HepG2 (cell line): ENCODE data around the gene S1PR2. TPM values are rescaled to one million over a fixed set of nuclear protein-coding genes. Genes with fewer than 3 reads are reported as not detected.
A peak's percentile ranks its signal among the peaks of the same experiment; 100 is the strongest.

ENCODE experiments used
- REST ChIP-seq, 2 experiments: IDR thresholded peaks; 2 replicates each; pipeline ENCODE4 v1.6.1; 2011 to 2012; ENCODE audit warnings: low read length in 2 of 2, borderline replicate concordance in 1 of 2, low read depth in 1 of 2, mild to moderate bottlenecking in 1 of 2, moderate library complexity in 1 of 2
- ZBTB38 ChIP-seq: sonication (generic); formaldehyde crosslinking; IDR thresholded peaks from 2 replicates; pipeline ENCODE4 v1.5.1; 2020; ENCODE audit warnings: mild to moderate bottlenecking, missing genetic modification reagents
- ZHX2 ChIP-seq, 2 experiments: sonication (generic) in 1 of 2; formaldehyde crosslinking in 1 of 2; IDR thresholded peaks; 2 replicates each; pipeline versions ENCODE4 v1.6.1 to v1.9.0; 2014 to 2022; ENCODE audit warnings: antibody characterized with exemption in 1 of 2, borderline replicate concordance in 1 of 2, inconsistent platforms in 1 of 2, low read depth in 1 of 2, missing genetic modification reagents in 1 of 2
- polyA plus RNA-seq, 8 experiments: library from polyadenylated mRNA; depleted of rRNA in 3 of 8; stranded (reverse) in 7 of 8; unstranded in 1 of 8; fragments of >200 nt; fragmentation: Illumina TruSeq in 4 of 8; extraction: Trizol in 4 of 8; gene quantifications; 2 replicates each; pipeline versions ENCODE4 v1.2.1 to v1.2.3, GENCODE V29; 2011 to 2016; ENCODE audit warnings: low read depth in 4 of 8, missing spikeins in 1 of 8, mixed read lengths in 1 of 8; ENCODE audit not compliant: insufficient read depth in 1 of 8
- total RNA-seq, 5 experiments: library from RNA; depleted of rRNA; stranded (reverse); fragments of >200 nt; fragmentation: Illumina TruSeq; extraction: Trizol; gene quantifications; 2 replicates each; pipeline ENCODE4 v1.2.3, GENCODE V29; 2016; ENCODE audit warnings: low read depth in 1 of 5

Gene S1PR2
- total and polyA plus RNA-seq, 2 of the 13 experiments (the other 11 are each of a cell fraction or from before 2014, with no cell fraction given) = 0.91 to 1.3 TPM

DNA sequence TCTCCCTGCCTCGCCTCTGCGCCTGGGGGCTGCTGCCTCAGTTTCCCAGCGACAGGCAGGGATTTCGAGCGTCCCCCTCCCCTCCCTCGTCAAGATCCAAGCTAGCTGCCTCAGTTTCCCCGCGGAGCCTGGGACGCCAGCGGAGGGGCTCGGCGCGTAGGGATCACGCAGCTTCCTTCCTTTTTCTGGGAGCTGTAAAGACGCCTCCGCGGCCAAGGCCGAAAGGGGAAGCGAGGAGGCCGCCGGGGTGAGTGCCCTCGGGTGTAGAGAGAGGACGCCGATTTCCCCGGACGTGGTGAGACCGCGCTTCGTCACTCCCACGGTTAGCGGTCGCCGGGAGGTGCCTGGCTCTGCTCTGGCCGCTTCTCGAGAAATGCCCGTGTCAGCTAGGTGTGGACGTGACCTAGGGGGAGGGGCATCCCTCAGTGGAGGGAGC lies 39.1 kb upstream of the S1PR2 start (continued):
- TF ChIP-seq REST (IDR thresholded peaks at IDR 0.05; ENCODE audit: borderline replicate concordance in 1 of 2, low read depth in 1 of 2, low read length in 2 of 2) (no peak), ZHX2 (IDR thresholded peaks at IDR 0.05; ENCODE audit: low read depth) (0 out of 2 replicates have a peak, but pooled peaks have one; percentile 30), ZHX2 (CRISPR knock-in tag; IDR thresholded peaks at IDR 0.05; ENCODE audit: borderline replicate concordance) (no peak), ZBTB38 (CRISPR knock-in tag) (peak; percentile 96; the same call in 1 of the 2 replicates)
